Measurements from ENCODE around the gene GRHL3.

Gene GRHL3

GRCh38 chr1:24308365-24309015 lies 10.7 kb upstream of the GRHL3 start:
- TF ChIP-seq CTCF (IDR thresholded peaks at IDR 0.05; ENCODE audit: low read depth, low read length) = peak; percentile 41
- no peak overlapping the region for H3K4me3 ChIP-seq (replicated peaks in 1 of 2; ENCODE audit: low read depth in 2 of 2, low read length in 2 of 2)
- DNase-seq (ENCODE audit: low read depth in 2 of 2) = peak; percentile 32 to 57

- DNase-seq (ENCODE audit: low read depth in 2 of 2) = peak in 1 of 2 donors; percentile 25
- no peak for TF ChIP-seq CTCF (IDR thresholded peaks at IDR 0.05; ENCODE audit: low read depth, low read length)
- H3K4me3 ChIP-seq (replicated peaks in 1 of 2; ENCODE audit: low read depth in 2 of 2, low read length in 2 of 2) = no peak overlapping the region
Observed at GRCh38 chr1:24309762-24310485, 9.2 kb upstream of the GRHL3 start.

- no peak for TF ChIP-seq CTCF (IDR thresholded peaks at IDR 0.05; ENCODE audit: low read depth, low read length)
- no peak for DNase-seq (ENCODE audit: low read depth in 2 of 2)
- no peak overlapping the region for H3K4me3 ChIP-seq (replicated peaks in 1 of 2; ENCODE audit: low read depth in 2 of 2, low read length in 2 of 2)
Observed at GRCh38 chr1:24311234-24311633, 7.9 kb upstream of the GRHL3 start.

GRCh38 chr1:24311741-24312140 lies 7.4 kb upstream of the GRHL3 start:
- DNase-seq (ENCODE audit: low read depth in 2 of 2) = no peak
- no peak overlapping the region for H3K4me3 ChIP-seq (replicated peaks in 1 of 2; ENCODE audit: low read depth in 2 of 2, low read length in 2 of 2)
- TF ChIP-seq CTCF (IDR thresholded peaks at IDR 0.05; ENCODE audit: low read depth, low read length) = no peak

GRCh38 chr1:24315391-24315790 lies 3.8 kb upstream of the GRHL3 start:
- no peak overlapping the region for H3K4me3 ChIP-seq (replicated peaks in 1 of 2; ENCODE audit: low read depth in 2 of 2, low read length in 2 of 2)
- no peak for DNase-seq (ENCODE audit: low read depth in 2 of 2)
- TF ChIP-seq CTCF (IDR thresholded peaks at IDR 0.05; ENCODE audit: low read depth, low read length) = no peak

- no peak for TF ChIP-seq CTCF (IDR thresholded peaks at IDR 0.05; ENCODE audit: low read depth, low read length)
- H3K4me3 ChIP-seq (replicated peaks in 1 of 2; ENCODE audit: low read depth in 2 of 2, low read length in 2 of 2) = no peak overlapping the region
- DNase-seq (ENCODE audit: low read depth in 2 of 2) = no peak
Observed at GRCh38 chr1:24316645-24317044, 2.5 kb upstream of the GRHL3 start.

Data from cardiac fibroblast (primary cell).